ENCODE data around the gene SI. TPM values are rescaled to one million over a fixed set of nuclear protein-coding genes. Genes with fewer than 3 reads are reported as not detected.

Gene SI
- total RNA-seq, 4 donors from 2014 or later = not detected

- Histone ChIP-seq H3K4me1 (no peaks in the 10 kb centered on the region), H3K27ac (no peak overlapping the region), H3K9me3 (no peaks in the 10 kb centered on the region), H3K27me3 (no peaks in the 10 kb centered on the region), H3K36me3 (no peaks in the 10 kb centered on the region), H3K4me3 (no peak overlapping the region)
- no peak for DNase-seq
- intact Hi-C loops (cut with DNase I; ENCODE audit: low total_unique reads) = no loop called here
- no peak for TF ChIP-seq POLR2A (IDR thresholded peaks at IDR 0.05)
- TF ChIP-seq, protein P1, sequence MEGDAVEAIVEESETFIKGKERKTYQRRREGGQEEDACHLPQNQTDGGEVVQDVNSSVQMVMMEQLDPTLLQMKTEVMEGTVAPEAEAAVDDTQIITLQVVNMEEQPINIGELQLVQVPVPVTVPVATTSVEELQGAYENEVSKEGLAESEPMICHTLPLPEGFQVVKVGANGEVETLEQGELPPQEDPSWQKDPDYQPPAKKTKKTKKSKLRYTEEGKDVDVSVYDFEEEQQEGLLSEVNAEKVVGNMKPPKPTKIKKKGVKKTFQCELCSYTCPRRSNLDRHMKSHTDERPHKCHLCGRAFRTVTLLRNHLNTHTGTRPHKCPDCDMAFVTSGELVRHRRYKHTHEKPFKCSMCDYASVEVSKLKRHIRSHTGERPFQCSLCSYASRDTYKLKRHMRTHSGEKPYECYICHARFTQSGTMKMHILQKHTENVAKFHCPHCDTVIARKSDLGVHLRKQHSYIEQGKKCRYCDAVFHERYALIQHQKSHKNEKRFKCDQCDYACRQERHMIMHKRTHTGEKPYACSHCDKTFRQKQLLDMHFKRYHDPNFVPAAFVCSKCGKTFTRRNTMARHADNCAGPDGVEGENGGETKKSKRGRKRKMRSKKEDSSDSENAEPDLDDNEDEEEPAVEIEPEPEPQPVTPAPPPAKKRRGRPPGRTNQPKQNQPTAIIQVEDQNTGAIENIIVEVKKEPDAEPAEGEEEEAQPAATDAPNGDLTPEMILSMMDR (IDR thresholded peaks at IDR 0.05) = no peak
These were observed 148.7 kb downstream of the SI start for GRCh38 chr3:164929642-164930041.

Small RNA genes lying within 50 kb of the gene (small RNA-seq; reads per million reads assigned to genes)
- not detected for gene RF00019

Other genes with a start within 250 kb of the SI start
- gene SLITRK3, start 117.9 kb upstream of the SI start, total RNA-seq = 10 to 100 TPM in 2 of 4 donors, 1 to 10 TPM in 1, under 1 TPM in 1; under 0.01 to 31.7 (median 17.3) TPM

All from uterus (tissue), 4 donors.